Globus pallidus (tissue), 1 donor: ENCODE data around the gene HOOK1.
"Not testable (repeated sequence)": the region's sequence is repeated elsewhere in the genome, so short reads cannot be mapped to it uniquely, and the experiment has no call there.

ENCODE experiments used
- DNase-seq: peaks from one replicate; pipeline ENCODE4 v3.0.0-alpha.2; 2015; ENCODE audit warnings: low spot score

Gene HOOK1

DNA sequence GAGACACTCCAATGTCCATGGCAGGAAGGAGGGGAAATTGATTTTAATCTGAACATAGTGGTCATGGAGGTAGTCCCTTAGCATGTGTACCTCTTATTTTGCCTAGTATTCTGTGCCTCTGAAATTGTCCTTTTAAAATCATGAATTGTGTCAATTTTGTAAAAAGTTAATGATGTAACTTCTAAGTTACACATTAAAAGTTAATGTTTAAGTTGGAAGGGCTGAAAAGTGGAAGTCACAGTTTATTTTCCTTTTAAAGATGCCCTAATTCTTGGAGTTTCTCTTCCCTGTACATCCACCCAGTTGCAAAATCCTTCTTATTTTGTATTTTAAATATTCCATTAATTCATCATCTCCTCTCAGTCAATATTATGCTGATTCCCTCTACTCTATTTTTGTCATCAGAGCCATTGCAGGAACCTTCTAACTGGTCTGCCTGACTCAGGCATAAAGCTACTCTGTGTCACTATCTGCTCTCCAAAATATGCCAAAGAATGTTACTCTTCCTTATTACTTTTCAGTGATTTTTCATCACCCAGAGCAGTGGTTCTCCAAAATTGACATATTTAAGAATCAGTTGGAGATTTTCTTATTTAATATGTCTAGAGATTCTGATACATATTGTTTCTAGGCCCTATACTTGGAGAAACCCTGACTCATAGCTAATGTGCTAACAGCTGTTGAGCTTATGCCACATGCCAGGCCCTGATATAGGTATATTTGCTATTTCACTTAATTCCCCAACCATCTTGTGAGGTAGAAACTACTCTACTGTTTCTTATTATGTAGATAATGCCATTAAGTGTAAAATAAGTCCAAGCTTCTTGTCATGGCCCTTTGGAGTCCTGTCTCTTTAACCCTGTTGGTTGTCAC, 5.1 kb downstream of the HOOK1 start:
- DNase-seq, result no peak

DNA sequence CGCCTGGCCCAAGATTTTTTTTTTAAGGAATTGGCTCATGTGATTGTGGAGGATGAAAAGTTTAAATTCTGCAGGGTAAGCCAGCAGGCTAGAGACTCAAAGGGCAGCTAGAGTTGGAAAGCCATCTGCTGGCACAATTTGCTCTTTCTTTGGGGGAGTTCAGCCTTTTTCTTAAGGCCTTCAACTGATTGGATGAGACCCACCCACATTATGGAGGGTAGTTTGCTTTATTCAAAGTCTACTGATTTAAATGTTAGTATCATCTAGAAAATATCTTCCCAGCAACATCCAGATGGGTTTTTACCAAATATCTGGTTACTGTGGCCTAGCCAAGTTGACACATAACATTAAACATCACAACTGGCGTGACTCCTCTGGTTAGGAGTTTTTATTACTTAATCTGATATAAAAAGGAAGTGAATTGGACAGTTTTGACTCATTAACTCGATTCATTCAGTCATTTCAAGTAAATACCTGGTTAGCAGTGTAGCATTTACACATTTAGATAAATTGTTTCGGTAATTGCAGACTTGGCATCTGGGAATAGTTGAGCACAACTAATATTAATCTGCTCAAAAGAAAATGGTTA, 12.4 kb downstream of the HOOK1 start:
- no peak for DNase-seq

DNA sequence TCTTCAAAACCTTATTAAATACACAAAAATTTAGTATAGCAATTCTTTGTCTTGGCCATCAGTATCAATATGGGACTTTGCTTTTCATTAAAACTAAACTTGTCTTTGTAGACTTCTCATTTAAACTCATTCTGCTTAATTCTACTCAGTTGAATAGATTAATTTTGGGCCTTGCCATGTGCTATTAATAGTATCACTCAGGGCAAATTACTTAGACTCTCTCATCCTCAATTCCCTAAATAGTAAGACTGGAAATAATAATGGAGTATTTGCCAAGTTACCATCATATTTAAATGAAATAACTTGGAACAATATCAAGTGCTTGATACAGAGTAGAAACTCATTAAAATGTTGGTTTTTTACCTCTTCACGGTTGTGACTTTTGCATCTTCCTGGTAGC, 13.4 kb downstream of the HOOK1 start:
- no peak for DNase-seq

DNA sequence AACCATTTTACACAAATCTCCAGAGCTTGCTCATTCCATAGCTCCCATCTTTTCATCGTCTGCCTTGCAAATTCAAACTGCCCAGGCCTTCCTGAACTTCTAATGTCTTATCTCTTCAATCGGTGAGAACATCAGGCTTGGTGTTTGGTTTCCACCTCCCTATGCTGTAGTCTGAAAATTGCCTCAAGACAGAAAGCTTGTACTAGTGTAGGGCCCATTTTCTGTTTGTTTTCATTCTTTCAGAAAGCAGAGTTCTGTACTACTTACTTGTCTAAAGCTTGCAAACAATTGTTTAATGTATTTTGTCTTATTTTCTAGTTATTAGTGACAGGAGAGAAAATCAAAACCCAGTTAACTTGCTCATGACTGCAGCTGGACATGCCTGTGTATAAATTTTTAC, 16.8 kb downstream of the HOOK1 start:
- DNase-seq, result no peak

DNA sequence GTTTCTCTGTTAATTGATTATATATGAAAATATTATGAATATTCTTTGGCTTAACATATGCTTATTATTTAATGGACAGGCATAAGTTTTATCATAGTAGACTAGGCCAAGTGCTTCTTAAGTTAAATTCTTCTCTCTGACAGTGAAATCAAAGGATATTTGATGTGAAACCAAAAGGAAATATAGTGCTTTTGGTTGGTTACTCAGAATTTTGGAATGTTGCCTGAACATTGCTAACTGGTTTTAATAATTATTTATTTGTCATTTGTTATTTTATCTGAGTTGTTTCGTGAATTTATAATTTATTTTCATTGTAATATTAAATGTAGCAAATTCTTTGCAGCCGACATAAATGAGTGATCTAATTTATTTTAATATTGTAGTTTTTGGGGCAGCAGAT, 18.3 kb downstream of the HOOK1 start:
- no peak for DNase-seq

DNA sequence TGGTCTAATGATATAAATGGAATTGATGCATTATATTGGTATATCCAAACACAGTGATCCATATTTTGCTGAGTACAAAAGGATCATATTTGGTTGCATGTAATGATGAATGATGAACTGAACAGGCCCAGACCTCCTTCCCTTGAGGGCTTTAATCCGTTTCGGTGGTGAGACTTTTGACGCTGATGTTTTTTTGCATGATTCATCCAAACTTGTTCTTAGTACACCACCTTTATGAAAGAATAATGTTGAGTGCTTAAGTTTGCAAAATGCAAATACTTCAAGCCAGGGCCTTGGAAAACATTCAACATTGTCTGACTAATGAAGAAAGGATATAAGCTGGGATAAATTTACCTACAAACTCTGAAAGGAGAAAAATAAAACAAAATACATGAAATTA, 19.2 kb downstream of the HOOK1 start:
- no peak for DNase-seq

DNA sequence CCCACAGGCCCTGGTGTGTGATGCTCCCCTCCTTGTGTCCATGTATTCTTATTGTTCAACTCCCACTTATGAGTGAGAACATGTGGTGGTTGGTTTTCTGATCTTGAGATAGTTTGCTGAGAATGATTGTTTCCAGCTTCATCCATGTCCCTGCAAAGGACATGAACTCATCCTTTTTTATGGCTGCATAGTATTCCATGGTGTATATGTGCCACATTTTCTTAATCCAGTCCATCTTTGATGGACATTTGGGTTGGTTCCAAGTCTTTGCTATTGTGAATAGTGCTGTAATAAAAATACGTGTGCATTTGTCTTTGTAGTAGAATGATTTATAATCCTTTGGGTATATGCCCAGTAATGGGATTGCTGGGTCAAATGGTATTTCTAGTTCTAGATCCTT, 23.1 kb downstream of the HOOK1 start:
- not testable (repeated sequence) for DNase-seq

DNA sequence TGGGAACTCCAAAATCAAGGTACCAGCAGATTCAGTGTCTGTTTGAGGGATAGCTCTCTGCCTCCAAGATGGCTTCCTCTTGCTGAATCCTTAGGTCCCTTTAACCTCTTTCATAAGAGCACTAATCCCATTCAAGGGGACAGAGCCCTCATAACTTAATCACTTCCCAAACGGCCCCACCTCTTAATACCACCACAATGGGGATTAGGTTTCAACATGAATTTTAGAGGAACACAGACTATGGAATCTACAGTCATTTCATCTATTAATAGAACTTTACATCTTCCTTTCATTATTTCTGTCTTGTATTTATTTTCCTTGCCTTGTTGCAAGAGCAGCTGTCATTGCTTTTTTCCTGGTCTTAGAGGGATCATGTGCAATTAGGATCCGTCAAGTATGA, 30.3 kb downstream of the HOOK1 start:
- no peak for DNase-seq

DNA sequence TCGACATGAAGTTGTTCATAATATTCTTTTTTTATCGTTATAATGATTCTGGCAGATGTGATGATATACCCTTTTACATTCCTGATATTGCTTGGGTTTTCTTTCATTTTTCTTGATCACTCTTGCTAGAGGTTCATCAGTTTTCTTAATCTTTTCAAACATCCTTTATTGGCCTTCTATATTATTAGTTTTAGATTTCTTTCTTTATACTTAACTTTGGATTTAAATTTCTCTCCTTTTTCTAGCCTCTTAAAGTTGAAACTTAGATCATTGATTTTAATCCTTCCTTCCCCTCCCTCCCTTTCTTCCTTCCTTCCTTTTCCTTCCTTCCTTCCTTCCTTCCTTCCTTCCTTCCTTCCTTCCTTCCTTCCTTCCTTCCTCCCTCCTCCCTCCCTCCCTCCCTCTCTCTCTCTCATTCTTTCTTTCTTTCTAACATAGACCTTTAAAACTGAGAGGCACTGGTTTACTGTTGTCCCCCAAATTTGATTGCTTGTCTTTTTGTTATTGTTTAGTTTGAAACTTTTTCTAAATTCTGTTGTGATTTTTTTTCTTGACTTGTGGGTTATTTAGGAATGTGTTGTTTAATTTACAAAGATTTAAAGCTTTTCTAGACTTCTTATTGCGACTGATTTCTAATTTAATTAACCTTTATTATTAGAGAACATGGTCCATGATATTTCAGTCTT, 31.6 kb downstream of the HOOK1 start:
- no peak for DNase-seq

DNA sequence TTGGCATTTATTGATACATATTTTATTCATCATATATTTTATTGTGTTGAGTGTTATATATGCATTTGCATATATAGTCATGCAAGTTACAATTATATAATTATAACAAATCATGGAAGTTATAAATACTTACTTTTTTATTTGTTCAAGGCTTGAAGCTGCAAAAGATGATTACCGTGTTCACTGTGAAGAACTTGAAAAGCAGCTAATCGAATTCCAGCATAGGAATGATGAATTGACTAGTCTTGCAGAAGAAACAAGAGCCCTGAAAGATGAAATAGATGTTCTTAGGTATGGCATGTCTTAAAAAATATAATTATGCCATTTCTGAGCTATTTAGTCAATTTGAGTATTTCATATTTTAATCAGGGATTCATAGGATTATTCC, 32.1 kb downstream of the HOOK1 start:
- DNase-seq, result no peak

DNA sequence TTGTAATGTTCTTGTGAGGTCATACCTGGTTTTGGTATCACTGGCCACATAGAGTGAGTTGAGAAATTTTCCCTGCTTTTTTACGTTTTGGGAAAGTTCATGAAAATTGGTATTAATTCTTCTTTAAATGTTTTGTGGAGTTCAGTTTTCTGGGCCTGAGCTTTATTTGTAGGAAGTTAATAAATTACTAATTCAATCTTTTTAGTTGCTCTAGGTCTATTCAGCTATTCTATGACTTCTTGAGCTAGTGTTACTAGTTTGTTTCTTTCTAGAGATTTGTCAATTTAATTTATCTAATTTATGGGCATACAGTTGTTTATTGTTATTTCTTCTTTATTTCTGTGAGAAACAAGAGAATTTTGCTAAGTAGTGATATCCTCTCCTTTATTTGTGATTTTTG, 37.4 kb downstream of the HOOK1 start:
- DNase-seq, result no peak

DNA sequence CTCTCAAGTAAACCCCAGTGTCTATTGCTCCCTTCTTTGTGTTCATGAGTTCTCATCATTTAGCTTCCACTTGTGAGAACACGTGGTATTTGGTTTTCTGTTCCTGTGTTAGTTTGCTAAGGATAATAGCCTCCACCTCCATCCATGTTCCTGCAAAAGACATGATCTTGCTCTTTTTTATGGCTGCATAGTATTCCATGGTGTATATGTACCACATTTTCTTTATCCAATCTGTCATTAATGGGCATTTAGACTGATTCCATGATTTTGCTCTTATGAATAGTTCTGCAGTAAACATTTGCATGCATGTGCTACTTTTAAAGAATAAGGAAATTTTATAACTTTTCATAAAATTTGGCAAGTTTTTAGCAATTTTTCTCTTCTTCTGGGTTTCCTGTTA, 40.5 kb downstream of the HOOK1 start:
- not testable (repeated sequence) for DNase-seq

DNA sequence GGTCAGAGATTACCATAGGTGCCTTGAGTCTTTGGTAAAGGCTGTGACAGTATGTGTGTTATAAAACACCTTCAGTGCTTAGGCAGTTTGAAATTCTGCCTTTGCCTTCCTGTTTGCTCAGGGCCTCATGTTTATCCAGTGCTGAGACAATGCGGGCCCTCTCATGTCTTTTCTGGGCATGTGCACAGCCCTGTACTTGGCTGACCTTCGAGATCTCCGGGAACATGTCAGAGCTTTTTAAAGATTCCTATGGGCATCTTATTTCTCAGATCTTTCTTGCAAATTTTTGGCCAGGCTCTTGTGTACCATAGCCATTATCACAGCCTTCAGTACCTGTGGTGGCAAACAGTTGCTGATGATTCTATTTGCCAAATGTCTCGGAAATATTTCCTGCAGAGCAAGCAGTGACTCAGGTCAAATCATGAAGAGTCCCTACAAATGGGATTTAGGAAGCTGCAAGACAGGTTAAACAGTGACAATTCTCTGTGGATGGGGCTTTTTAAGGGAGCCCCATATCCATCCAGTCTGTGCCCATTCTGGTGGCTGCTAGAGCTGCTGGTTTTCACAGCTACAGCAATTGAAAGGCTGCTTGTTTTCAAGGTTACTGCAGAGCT, 42.1 kb downstream of the HOOK1 start:
- DNase-seq, result no peak

DNA sequence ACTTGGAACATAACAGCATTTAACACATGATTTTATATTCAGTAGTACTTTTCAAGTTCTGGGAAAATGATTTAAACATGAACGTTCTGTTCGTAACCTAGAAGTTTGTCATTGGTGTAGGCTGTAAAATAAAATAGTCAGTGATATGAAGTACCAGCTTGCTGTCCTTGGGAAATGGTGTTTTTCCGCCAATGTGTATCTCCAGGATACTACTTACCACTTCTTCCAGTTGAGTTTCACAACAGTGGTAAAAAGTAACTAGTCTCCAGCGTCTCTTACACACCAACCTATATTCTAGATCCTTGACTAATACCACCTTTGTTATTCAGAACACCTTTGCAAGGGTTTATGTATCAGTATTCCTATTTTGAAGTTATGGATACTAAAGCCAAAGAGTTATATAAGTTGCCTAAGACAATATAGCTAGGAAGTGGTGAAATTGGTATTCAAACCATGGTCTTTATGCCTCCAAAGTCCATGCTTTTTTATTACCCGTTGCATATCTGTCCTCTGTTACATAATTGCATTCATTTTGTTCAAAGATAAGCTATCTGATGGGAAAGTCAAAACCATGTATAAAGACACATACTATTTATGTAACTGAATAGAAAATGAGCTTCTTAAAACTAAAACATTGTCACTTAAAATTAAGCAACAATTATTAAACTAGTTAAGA, 43.1 kb downstream of the HOOK1 start:
- no peak for DNase-seq

DNA sequence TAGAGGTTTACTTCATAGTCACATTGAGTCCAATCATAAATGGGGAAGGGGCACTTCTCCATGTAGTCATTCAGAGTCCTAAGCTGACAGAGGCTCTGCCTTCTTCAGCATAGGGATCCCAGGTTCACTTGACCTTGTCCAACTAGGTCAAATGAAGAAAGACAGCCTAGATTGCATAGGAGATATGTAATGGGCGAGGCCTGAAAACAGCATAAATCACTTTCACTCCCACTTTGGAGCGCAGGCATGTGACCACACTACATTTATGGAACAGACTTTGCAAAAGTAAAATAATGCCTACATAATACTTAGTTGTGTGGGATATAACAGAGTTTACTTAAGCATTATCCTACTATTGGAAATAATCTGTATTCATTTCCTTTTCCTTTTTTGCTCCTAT, 51.7 kb downstream of the HOOK1 start:
- no peak for DNase-seq

DNA sequence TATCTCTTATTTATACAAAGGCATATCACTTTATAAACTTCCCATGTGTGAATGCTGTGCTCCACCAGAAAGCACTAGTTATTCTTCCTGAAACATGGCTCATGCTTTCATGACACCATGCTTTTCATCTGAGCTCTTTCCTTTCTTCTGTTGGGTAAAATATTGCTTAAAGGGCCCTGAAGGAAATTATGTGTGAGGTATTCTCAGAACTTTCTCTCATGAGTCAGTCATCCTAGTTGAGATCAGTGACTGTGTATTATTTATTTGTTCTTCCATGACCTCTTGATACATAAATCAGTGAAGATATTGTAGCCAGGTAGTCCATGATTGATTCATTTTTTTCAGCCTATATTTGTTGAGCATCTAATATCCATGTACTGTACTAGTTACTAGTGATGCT, 57.0 kb downstream of the HOOK1 start:
- no peak for DNase-seq

DNA sequence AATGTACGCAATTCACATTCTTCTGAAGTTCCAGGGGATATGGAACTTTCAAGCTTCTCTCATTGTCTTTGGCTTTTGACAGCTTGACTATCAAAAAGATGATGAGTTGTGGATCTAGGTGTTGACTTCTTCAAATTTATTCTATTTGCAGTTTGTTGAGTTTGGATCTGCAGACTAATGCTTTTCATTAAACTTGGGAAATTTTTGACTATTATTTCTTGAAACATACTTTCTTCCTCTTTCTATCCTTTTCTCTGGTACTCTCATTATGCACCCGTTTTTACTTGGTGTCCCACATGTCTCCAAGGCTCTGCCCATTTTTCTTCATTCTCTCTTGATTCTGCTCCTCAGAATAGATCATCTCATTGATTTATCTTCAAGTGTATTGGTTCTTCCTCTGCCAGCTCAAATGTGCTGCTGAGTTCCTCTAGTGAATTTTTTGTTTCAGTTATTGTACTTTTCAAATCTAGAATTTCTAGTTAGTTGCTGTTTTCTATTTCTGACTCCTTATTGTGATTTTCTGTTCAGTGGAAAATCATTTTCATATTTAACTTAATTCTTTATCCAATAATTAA, 62.4 kb downstream of the HOOK1 start:
- DNase-seq, result no peak

DNA sequence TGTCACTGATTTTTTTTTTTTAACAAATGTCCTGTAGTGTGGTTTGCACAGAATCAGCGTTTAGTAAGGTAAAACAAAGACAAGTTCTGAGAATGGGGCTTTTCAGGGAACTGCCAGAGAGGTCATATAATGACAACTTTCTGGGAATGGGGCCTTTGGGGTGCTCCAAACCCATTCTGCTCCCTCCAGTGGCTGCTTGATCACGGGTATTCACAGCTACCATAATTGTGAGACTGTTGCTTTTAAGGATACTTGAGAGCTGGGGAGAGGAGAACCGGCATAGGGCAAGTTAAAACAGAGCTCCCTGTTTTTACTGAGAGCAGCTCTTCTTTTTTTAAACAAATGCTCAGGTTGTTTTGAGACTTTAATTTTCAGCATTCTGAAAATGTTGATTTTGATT, 63.6 kb downstream of the HOOK1 start:
- DNase-seq, result no peak

DNA sequence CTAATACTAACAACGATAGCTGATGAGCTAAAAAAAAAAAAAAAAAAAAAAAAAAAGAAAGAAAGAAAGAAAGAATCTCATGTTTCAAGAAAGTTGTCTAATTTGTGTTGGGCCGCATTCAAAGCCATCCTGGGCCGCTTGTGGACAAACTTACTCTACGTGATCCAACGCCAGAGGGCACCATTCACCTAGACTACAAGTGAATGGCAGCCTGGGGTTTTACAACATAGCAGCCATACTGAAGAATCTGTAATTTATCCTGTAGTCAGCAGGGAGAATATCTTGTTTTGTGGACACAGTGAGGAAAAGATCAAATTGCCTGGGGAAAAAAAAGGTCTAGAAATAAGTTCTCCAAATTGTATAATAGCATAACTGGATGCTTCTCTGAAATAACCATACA, 64.8 kb downstream of the HOOK1 start:
- peak; percentile 75 for DNase-seq

DNA sequence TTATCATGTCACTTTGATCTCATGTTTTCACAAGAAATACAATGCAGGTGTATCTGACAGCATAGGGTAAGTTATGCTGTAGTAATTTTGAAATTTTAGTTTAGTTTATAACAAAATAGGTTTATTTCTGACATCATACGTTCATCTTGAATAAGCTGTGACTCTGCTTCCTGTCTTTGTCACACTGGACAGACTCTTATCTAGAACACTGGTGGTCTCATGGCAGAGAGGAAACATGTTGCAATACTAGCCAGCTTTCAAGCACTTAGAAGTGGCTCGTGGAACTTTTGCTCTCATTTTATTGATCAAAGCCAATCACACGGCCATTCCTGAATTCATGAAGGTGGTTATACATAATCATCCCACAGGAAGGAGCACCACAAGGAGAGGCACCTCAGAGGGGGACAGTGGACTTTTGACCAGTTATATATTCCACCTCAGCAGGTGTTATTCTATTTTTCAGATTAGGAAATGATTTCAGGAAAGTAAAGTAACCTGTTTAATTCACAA, 65.3 kb downstream of the HOOK1 start:
- no peak for DNase-seq

DNA sequence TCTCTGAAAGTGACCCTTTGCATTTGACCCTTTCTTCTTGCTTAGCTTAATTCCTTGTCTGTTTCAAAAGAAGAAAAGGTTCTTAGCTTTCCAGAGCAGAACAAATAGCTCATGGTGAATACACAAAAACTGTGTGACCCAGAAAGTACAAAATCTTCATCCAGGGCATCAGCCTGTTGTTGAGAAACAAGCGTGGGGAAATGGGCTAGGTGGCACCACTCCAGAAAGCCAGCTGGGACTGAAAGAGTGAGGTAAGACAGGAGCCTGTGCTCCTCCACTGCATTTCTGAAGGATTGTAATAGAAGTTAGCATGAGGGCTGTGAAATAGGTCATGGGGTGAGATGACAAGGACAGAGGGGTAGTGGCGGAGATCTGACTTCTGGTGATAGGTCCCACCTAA, 66.0 kb downstream of the HOOK1 start:
- DNase-seq, result no peak
